Right lung (tissue), 5 donors: ENCODE results near the gene MEGF6. TPM values are rescaled to one million over a fixed set of nuclear protein-coding genes. Genes with fewer than 3 reads are reported as not detected.

Source experiments
- DNase-seq, 2 donors: peaks; one replicate each; pipeline ENCODE4 v3.0.0-alpha.2; 2013
- polyA plus RNA-seq, 5 donors: library from polyadenylated mRNA; unstranded; fragments of 120-200 nt; gene quantifications; one replicate each; pipeline versions ENCODE4 v1.2.1 to v1.2.3, GENCODE V29; 2013; ENCODE audit warnings: inconsistent platforms in 1 of 5, low replicate concordance in 1 of 5; ENCODE audit not compliant: insufficient read length in 5 of 5, insufficient read depth in 1 of 5

Gene MEGF6
- polyA plus RNA-seq, 5 donors, result 36.1 to 64.5 (median 50.8) TPM

DNA sequence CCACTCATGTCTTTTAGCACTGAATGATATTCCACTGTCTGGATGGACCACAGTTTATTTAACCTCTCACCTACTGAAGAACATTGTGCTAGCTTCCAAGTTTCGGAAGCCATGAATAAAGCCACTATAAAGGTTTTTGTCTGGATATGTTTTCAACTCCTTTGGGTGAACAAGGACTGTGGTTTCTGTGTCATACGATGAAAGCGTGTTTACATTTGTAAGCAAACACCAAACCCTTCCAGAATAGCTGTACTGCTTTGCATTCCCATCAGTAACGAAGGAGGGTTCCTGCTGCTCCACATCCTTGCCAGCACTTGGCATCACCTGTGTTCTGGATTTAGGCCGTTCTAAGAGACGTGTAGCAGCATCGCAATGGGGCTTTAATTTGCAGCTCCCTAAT lies 167.5 kb downstream of the MEGF6 start:
- DNase-seq, result no peak

DNA sequence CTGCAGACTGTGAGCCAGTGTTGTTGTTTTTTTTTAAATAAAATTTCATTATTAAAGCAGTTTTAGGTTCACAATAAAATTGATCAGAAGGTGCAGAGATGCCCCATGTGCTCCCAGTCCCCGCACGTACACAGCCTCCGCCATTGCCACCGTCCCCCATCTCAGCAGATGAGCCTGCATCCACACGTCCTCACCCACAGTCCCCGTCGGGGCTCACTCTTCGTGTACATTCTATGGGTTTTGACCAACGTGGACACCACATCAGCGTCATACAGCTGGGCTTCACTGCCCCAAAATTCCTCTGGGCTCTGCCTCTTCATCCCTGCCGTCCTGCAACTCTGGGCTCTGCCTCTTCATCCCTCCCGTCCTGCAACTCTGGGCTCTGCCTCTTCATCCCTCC lies 168.4 kb downstream of the MEGF6 start:
- DNase-seq, result no peak

DNA sequence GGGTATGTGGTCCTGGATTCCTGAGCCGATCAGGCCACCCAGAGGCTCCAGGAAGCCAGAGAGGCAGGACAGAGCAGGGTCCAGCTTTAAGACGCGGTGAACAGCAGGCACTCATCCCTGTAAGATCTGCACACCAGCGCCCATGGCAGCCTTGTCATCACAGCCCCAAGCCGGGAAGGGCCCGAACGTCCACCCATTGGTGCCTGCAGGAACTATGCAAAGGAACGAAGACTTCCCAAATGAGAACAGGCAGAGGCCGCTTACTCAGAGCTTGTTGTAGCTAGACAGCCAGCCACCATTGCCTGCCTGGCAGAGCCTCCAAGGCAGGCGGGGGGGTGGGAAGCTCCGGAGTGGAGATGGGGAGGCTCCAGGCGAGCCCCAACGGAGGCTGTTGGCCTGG lies 169.0 kb downstream of the MEGF6 start:
- no peak for DNase-seq

DNA sequence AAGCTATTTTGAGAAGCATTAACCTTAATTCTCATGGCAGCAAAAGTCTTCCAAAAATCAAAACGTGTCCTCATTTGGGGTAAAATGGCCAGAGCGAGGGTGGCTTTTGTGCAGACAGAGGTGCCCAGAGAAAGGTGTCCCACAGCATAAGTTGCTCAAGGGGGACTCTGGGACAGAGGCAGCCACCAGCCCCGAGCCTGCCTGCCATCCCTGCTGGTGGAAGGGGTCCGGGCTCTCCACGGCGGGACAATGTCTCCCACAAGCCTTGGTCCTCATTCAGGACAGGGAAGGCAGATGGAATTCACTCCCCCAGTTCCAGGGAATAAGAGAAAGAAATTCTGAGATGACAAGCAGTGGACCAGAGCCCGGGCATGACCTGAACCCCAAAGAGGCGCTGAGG lies 169.4 kb downstream of the MEGF6 start:
- DNase-seq, result no peak

DNA sequence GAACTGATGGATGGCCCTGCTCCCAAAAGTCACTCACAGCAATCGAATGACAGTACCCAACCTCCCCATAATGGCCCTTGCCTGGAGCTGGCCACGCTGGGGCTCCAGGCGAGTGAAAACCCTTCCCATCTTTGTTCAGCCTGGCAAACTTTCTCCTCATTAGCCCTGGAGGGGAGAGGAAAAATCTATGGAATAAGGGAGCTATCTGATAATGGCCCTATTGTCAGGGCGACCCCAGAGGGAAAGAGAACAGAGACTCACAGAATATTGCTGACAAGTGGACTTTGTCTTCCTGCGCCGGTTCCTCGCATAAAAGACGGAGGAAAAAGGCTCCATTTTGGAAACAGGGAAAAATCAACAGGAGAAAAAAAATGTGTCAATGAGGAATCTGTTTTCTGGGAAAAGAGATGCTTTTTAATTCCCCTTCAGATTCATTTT lies 169.9 kb downstream of the MEGF6 start:
- no peak for DNase-seq

DNA sequence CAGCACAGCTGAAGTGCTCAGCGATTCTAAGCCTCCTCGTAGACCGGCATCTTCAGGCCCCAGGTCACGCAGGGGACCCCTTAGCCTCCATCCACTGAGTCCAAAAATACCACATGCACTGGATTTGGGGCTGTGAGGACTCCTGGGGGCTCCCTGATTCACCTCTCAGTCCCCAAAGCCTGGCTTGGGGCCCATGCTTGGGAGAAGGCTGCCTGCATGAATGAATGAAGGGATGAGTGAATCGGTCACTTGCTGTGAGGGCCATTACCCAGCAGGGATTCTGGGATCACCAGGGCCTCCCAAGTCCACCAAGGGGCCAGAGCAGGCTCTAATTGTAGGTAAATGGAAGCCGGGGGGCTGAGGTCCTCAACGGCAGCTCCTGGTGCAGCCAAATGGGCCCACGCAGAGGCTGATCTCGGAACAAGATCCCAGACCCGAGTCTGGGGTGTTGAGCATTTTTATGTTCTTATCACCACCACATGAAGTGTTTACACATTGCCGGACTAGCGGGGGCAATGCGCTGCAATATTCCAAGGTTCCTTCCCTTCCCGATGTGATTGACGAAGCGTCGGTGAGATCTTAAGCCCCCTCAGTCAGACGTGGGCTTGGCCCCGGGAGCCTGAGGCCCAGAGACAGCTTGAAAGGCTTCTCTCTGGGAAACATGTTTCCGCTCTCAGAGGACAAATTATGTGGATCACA lies 170.4 kb downstream of the MEGF6 start:
- DNase-seq, result no peak

DNA sequence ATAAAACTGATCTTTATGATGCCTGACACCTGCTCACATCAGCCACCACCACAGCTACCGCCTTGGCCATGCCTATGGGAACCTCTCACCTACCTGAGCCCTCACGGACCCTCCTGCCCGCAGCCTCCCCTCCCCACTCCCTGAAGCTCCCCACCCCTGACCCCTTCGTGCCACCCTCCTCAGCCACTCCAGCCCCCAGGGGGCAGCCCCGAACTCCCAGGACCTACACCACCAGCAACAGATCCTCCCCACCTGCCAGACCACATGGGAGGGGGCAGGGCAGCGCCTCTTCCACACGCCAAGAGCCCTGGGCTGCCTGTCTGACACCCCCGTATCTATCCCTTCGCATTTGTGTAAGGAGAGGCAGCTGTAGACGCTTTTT lies 171.0 kb downstream of the MEGF6 start:
- DNase-seq, result no peak

Other genes with a start within 250 kb of the MEGF6 start
- gene ARHGEF16, start 156.8 kb downstream of the MEGF6 start, polyA plus RNA-seq, result 10 to 100 TPM in 1 of 5 donors, 1 to 10 TPM in 4; 6.3 to 12.1 (median 8.7) TPM
- 10 to 100 TPM; 26.3 to 34.9 (median 30.0) TPM for gene TPRG1L, start 13.5 kb upstream of the MEGF6 start, polyA plus RNA-seq
- 10 to 100 TPM; 14.0 to 20.1 (median 15.9) TPM for gene WRAP73, start 38.6 kb upstream of the MEGF6 start, polyA plus RNA-seq
- gene TP73, start 41.0 kb upstream of the MEGF6 start, polyA plus RNA-seq, result 1 to 10 TPM; 1.5 to 3.3 (median 2.1) TPM
- under 1 TPM; 0.10 to 0.21 (median 0.19) TPM for gene CCDC27, start 140.9 kb upstream of the MEGF6 start, polyA plus RNA-seq
- 1 to 10 TPM; 2.8 to 9.1 (median 4.6) TPM for gene SMIM1, start 161.2 kb upstream of the MEGF6 start, polyA plus RNA-seq
- gene LRRC47, start 185.0 kb upstream of the MEGF6 start, polyA plus RNA-seq, result 10 to 100 TPM; 45.8 to 60.0 (median 54.2) TPM
- gene CEP104, start 245.7 kb upstream of the MEGF6 start, polyA plus RNA-seq, result 10 to 100 TPM; 27.1 to 35.9 (median 28.1) TPM
- gene DFFB, start 246.0 kb upstream of the MEGF6 start, polyA plus RNA-seq, result 10 to 100 TPM in 3 of 5 donors, 1 to 10 TPM in 2; 9.3 to 12.2 (median 10.8) TPM